ENCODE data around the gene L1CAM. TPM values are rescaled to one million over a fixed set of nuclear protein-coding genes. Genes with fewer than 3 reads are reported as not detected.

L1CAM gene
- total and polyA plus RNA-seq, 11 donors = 0.99 to 11.0 (median 2.4) TPM

- WGBS, 4 donors = 40 to 52% (median 46%) methylated on average over 1 to 7 of the region's 7 CpGs
- Histone ChIP-seq H3K4me3 (no peak overlapping the region), H3K36me3 (no peaks in the 10 kb centered on the region), H3K4me1 (peaks cover 0 to 20% (median 0%) of the 10 kb centered on the region in 12 donors), H3K27me3 (peaks cover 0 to 95% (median 26%) of the 10 kb centered on the region in 9 donors), H3K9me3 (no peaks in the 10 kb centered on the region), H3K27ac (peak overlapping the region in 1 of 12 donors; percentile 11)
- intact Hi-C loops (cut with DNase I) = no loop called here
- DNase-seq = peak in 1 of 5 donors; percentile 33
- TF ChIP-seq POLR2A (IDR thresholded peaks at IDR 0.05) = no peak
- no peak for TF ChIP-seq CTCF (IDR thresholded peaks at IDR 0.05)
- ATAC-seq = no peak
Observed at GRCh38 chrX:153882557-153882956, 3.4 kb downstream of the L1CAM start.

- Histone ChIP-seq H3K36me3 (no peaks in the 10 kb centered on the region), H3K27ac (no peak overlapping the region), H3K4me1 (peaks cover 0 to 20% (median 0%) of the 10 kb centered on the region in 12 donors), H3K9me3 (no peaks in the 10 kb centered on the region), H3K27me3 (peaks cover 0 to 93% (median 26%) of the 10 kb centered on the region in 9 donors), H3K4me3 (no peak overlapping the region)
- ATAC-seq (no peak), DNase-seq (peak in 1 of 5 donors; percentile 7)
- 47 to 90% (median 50%) methylated on average over 2 to 8 of the region's 8 CpGs for WGBS, 4 donors
- no peak for TF ChIP-seq POLR2A (IDR thresholded peaks at IDR 0.05)
- no peak for TF ChIP-seq CTCF (IDR thresholded peaks at IDR 0.05)
- intact Hi-C loops (cut with DNase I) = no loop called here
Observed at GRCh38 chrX:153882086-153882498, 3.9 kb downstream of the L1CAM start.

- Histone ChIP-seq H3K36me3 (no peaks in the 10 kb centered on the region), H3K9me3 (no peaks in the 10 kb centered on the region), H3K27ac (peak overlapping the region in 1 of 12 donors; percentile 30), H3K4me1 (peaks cover 0 to 17% (median 0%) of the 10 kb centered on the region in 12 donors), H3K4me3 (no peak overlapping the region), H3K27me3 (peaks cover 0 to 93% (median 23%) of the 10 kb centered on the region in 9 donors)
- 72 to 84% (median 77%) methylated on average over 6 to 7 of the region's 7 CpGs for WGBS, 4 donors
- TF ChIP-seq POLR2A (IDR thresholded peaks at IDR 0.05) (no peak), CTCF (IDR thresholded peaks at IDR 0.05) (no peak)
- DNase-seq (peak in 1 of 5 donors; percentile 24), ATAC-seq (no peak)
- intact Hi-C loops (cut with DNase I) = no loop called here
Observed at GRCh38 chrX:153881281-153881680, 4.7 kb downstream of the L1CAM start.

GRCh38 chrX:153880440-153880815 is 5.5 kb downstream of the L1CAM start:
- ATAC-seq (no peak), DNase-seq (peak in 1 of 5 donors; percentile 28)
- Histone ChIP-seq H3K36me3 (no peaks in the 10 kb centered on the region), H3K9me3 (no peaks in the 10 kb centered on the region), H3K4me1 (peaks cover 0 to 8% (median 0%) of the 10 kb centered on the region in 12 donors), H3K27me3 (peaks cover 0 to 92% (median 21%) of the 10 kb centered on the region in 9 donors), H3K4me3 (no peak overlapping the region), H3K27ac (no peak overlapping the region)
- no peak for TF ChIP-seq CTCF (IDR thresholded peaks at IDR 0.05)
- TF ChIP-seq POLR2A (IDR thresholded peaks at IDR 0.05) = no peak
- WGBS, 4 donors = 24 to 31% (median 31%) methylated on average over 6 of the region's 6 CpGs; no CpG with 5 or more reads in 1 of the 4 donors
- intact Hi-C loops (cut with DNase I) = no loop called here
